ENCODE data around the gene EXOSC5.

DNA sequence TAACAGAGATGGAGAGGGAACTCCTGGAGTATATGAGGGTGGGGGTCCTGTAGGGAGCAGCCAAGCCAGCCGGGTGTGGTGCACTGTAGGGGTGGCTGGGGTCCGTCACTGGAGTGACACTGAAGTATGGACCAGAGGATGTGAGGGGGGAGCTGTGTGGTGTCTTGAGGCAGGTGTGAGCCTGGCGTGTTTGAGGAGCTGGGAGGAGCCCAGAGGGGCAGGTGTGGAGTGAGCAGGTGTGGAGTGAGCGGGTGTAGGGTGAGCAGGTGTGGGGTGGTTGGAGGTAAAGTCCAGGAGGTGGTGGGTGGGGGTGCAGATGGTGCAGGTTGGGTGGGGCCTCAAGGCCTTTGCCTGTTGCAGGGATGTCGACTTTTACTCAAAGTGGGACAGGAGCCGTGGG is 24.2 kb upstream of the EXOSC5 start:
- TF ChIP-seq, protein P1, sequence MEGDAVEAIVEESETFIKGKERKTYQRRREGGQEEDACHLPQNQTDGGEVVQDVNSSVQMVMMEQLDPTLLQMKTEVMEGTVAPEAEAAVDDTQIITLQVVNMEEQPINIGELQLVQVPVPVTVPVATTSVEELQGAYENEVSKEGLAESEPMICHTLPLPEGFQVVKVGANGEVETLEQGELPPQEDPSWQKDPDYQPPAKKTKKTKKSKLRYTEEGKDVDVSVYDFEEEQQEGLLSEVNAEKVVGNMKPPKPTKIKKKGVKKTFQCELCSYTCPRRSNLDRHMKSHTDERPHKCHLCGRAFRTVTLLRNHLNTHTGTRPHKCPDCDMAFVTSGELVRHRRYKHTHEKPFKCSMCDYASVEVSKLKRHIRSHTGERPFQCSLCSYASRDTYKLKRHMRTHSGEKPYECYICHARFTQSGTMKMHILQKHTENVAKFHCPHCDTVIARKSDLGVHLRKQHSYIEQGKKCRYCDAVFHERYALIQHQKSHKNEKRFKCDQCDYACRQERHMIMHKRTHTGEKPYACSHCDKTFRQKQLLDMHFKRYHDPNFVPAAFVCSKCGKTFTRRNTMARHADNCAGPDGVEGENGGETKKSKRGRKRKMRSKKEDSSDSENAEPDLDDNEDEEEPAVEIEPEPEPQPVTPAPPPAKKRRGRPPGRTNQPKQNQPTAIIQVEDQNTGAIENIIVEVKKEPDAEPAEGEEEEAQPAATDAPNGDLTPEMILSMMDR (conservative IDR thresholded peaks at IDR 0.05; ENCODE audit: low read depth, low read length) = no peak
- no peak for TF ChIP-seq MAZ (IDR thresholded peaks at IDR 0.05; ENCODE audit: borderline replicate concordance, low read depth, low read length)
- TF ChIP-seq SMC3 (IDR thresholded peaks at IDR 0.05; ENCODE audit: low read depth, low read length) = no peak
- TF ChIP-seq POLR2A (IDR thresholded peaks at IDR 0.05; ENCODE audit: low read depth, low read length) = no peak
- TF ChIP-seq FOS (IDR thresholded peaks at IDR 0.05; ENCODE audit: low read depth, low read length) = no peak
- TF ChIP-seq MAFK (IDR thresholded peaks at IDR 0.05; ENCODE audit: low read depth, low read length) = no peak
- TF ChIP-seq, protein P2, sequence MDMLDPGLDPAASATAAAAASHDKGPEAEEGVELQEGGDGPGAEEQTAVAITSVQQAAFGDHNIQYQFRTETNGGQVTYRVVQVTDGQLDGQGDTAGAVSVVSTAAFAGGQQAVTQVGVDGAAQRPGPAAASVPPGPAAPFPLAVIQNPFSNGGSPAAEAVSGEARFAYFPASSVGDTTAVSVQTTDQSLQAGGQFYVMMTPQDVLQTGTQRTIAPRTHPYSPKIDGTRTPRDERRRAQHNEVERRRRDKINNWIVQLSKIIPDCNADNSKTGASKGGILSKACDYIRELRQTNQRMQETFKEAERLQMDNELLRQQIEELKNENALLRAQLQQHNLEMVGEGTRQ (IDR thresholded peaks at IDR 0.05; ENCODE audit: low read depth, low read length) = no peak
- TF ChIP-seq, protein P3, sequence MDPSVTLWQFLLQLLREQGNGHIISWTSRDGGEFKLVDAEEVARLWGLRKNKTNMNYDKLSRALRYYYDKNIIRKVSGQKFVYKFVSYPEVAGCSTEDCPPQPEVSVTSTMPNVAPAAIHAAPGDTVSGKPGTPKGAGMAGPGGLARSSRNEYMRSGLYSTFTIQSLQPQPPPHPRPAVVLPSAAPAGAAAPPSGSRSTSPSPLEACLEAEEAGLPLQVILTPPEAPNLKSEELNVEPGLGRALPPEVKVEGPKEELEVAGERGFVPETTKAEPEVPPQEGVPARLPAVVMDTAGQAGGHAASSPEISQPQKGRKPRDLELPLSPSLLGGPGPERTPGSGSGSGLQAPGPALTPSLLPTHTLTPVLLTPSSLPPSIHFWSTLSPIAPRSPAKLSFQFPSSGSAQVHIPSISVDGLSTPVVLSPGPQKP (IDR thresholded peaks at IDR 0.05; ENCODE audit: borderline replicate concordance, low read depth, low read length) = no peak
- no peak for TF ChIP-seq RCOR1 (IDR thresholded peaks at IDR 0.05; ENCODE audit: insufficient replicate concordance, low read length)
- no peak for TF ChIP-seq CHD1 (IDR thresholded peaks at IDR 0.05; ENCODE audit: low read depth, low read length)
- TF ChIP-seq CEBPB (IDR thresholded peaks at IDR 0.05; ENCODE audit: low read depth, low read length) = no peak
- no peak for TF ChIP-seq BHLHE40 (IDR thresholded peaks at IDR 0.05; ENCODE audit: low read depth, low read length)
